Activated naive CD4-positive, alpha-beta T cell treated with anti-CD3 and anti-CD28 coated beads for 36 hours (primary cell): ENCODE measurements around the gene CD44. TPM values are rescaled to one million over a fixed set of nuclear protein-coding genes. Genes with fewer than 3 reads are reported as not detected.
A peak's percentile ranks its signal among the peaks of the same experiment; 100 is the strongest.
"Not testable (repeated sequence)": the region's sequence is repeated elsewhere in the genome, so short reads cannot be mapped to it uniquely, and the experiment has no call there.

ENCODE experiments used
- CTCF ChIA-PET: fragments of 350-600 bp; sonication (Branson Sonifier 250); formaldehyde crosslinking; loops from one replicate; lab custom pipeline; 2021; ENCODE audit warnings: antibody characterized with exemption; lab: Charles Lee
- DNase-seq: peaks from one replicate; pipeline ENCODE4 v3.0.0-alpha.2; 2020
- H3K27ac Mint-ChIP-seq: one replicate; pipeline ENCODE4 v1.8.0; 2021; ENCODE audit warnings: mild to moderate bottlenecking, mixed read lengths
- H3K27me3 Mint-ChIP-seq: one replicate; pipeline ENCODE4 v1.8.0; 2021; ENCODE audit warnings: low read depth, mixed read lengths
- H3K36me3 Mint-ChIP-seq: one replicate; pipeline ENCODE4 v1.8.0; 2021; ENCODE audit warnings: low read depth, mixed read lengths
- H3K4me1 Mint-ChIP-seq: one replicate; pipeline ENCODE4 v1.8.0; 2021; ENCODE audit warnings: low read depth, mixed read lengths
- H3K4me3 Mint-ChIP-seq: one replicate; pipeline ENCODE4 v1.8.0; 2021; ENCODE audit warnings: mild to moderate bottlenecking, moderate library complexity, mixed read lengths
- H3K9me3 Mint-ChIP-seq: one replicate; pipeline ENCODE4 v1.8.0; 2021; ENCODE audit warnings: mixed read lengths
- intact Hi-C: fragments of 100-400 bp; cut with micrococcal nuclease; formaldehyde crosslinking; loops from one replicate; pipeline ENCODE4 v1.15.1; 2023
- total RNA-seq, 2 experiments: library from RNA; stranded (reverse); gene quantifications; one replicate each; pipeline ENCODE4 v1.2.3, GENCODE V29; 2021

CD44 gene
- 100 to 1,000 TPM; 389 to 405 TPM for total RNA-seq

- peak within 1 kb of the TSS; percentile 85 for H3K4me3 Mint-ChIP-seq
- no peaks in the 10 kb centered on the region for H3K9me3 Mint-ChIP-seq
- CTCF ChIA-PET, result interaction anchor here (0.8 to 3.1 kb wide), 16 partner anchors 9 to 212 kb away, joined by 3 to 16 read pairs (median 3); no protein-coding TSS in a partner anchor
- peaks cover 24% of the 10 kb centered on the region for H3K36me3 Mint-ChIP-seq
- peak; percentile 77 for DNase-seq
- H3K27me3 Mint-ChIP-seq, result no peaks in the 10 kb centered on the region
- H3K27ac Mint-ChIP-seq, result peak within 1 kb of the TSS; percentile 97
- intact Hi-C loops, result loop anchor here (1.0 kb wide), 1 partner anchor 31 kb away; no protein-coding TSS in a partner anchor
- peaks cover 43% of the 10 kb centered on the region for H3K4me1 Mint-ChIP-seq
Measured at GRCh38 chr11:35138943-35139721, at the start of gene CD44. Gene CD44 (plus strand): TSS chr11:35139171. CDS start chr11:35139304, 133 bp downstream.

GRCh38 chr11:35089666-35090065 is 49.3 kb upstream of the CD44 start:
- no peak overlapping the region for H3K4me3 Mint-ChIP-seq
- CTCF ChIA-PET, result interaction anchor here (0.7 to 0.8 kb wide), 3 partner anchors 39 to 1023 kb away, joined by 3 to 7 read pairs (median 6); no protein-coding TSS in a partner anchor
- no peaks in the 10 kb centered on the region for H3K36me3 Mint-ChIP-seq
- intact Hi-C loops, result loop anchor here (2.0 kb wide), 1 partner anchor 15 kb away; no protein-coding TSS in a partner anchor
- H3K27me3 Mint-ChIP-seq, result no peaks in the 10 kb centered on the region
- no peaks in the 10 kb centered on the region for H3K9me3 Mint-ChIP-seq
- no peak overlapping the region for H3K27ac Mint-ChIP-seq
- no peak for DNase-seq
- H3K4me1 Mint-ChIP-seq, result peaks cover 53% of the 10 kb centered on the region

DNA sequence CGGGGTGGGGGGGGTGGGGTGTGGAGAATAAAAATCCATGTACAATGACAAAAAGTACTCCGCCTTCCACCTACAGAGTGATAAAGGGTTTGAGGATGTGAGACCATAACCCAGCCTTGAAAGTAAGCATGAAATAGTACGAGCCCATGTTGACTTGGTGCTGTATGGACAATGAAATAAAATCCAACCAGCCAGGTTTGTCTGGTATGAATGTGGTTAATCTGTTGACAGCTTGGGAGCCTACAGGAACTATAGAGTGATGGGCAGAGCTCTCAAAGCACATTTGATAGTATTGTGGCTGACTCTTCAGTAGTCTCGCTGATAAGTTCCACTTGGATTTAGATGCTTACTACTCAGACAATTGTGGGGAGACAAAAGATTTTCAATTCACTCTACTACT is 48.8 kb upstream of the CD44 start:
- H3K4me1 Mint-ChIP-seq, result peaks cover 49% of the 10 kb centered on the region
- no peaks in the 10 kb centered on the region for H3K36me3 Mint-ChIP-seq
- no peak for DNase-seq
- H3K9me3 Mint-ChIP-seq, result peaks cover under 1% of the 10 kb centered on the region
- CTCF ChIA-PET, result no interaction called here
- no peak overlapping the region for H3K27ac Mint-ChIP-seq
- H3K4me3 Mint-ChIP-seq, result no peak overlapping the region
- intact Hi-C loops, result no loop called here
- no peaks in the 10 kb centered on the region for H3K27me3 Mint-ChIP-seq

DNA sequence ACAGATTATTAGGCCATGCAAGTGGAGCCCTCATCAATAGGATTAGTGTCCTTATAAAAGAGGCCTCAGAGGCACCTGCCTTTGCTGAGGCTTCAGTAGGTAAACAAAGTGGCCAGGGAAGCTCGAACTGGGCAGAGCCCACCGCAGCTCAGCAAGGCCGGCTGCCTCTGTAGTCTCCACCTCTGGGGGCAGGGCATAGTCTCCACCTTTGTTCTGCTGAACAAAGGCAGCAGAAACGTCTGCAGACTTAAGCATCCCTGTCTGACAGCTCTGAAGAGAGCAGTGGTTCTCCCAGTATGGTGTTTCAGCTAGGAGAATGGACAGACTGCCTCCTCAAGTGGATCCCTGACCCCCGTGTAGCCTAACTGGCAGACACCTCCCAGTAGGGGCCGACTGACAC is 48.0 kb upstream of the CD44 start:
- CTCF ChIA-PET, H3K27me3 Mint-ChIP-seq, H3K9me3 Mint-ChIP-seq, DNase-seq, H3K4me3 Mint-ChIP-seq, H3K36me3 Mint-ChIP-seq, H3K27ac Mint-ChIP-seq, intact Hi-C loops: not testable (repeated sequence)
- H3K4me1 Mint-ChIP-seq, result peaks cover 48% of the 10 kb centered on the region

DNA sequence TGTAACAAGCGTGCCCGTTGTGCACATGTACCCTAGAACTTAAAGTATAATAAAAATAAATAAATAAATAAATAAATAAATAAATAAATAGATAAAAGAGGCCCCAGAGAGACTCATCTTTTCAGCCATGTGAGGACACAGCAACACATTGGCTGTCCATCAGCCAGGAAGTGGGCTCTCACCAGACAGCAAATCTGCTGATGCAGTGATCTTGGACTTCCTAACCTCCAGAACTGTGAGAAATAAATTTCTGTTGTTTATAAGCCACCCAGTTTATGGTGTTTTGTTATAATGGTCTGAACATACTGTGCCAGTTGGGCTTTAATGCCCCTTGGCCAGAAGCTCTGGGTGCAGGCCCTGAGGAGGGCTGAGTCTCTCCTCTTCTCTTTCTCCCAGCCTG is 42.2 kb upstream of the CD44 start:
- no peak for DNase-seq
- intact Hi-C loops, result no loop called here
- CTCF ChIA-PET, result no interaction called here
- H3K4me1 Mint-ChIP-seq, result peaks cover 8% of the 10 kb centered on the region
- H3K36me3 Mint-ChIP-seq, result peaks cover 1% of the 10 kb centered on the region
- no peaks in the 10 kb centered on the region for H3K27me3 Mint-ChIP-seq
- H3K9me3 Mint-ChIP-seq, result peaks cover 4% of the 10 kb centered on the region
- H3K27ac Mint-ChIP-seq, result no peak overlapping the region
- H3K4me3 Mint-ChIP-seq, result no peak overlapping the region

DNA sequence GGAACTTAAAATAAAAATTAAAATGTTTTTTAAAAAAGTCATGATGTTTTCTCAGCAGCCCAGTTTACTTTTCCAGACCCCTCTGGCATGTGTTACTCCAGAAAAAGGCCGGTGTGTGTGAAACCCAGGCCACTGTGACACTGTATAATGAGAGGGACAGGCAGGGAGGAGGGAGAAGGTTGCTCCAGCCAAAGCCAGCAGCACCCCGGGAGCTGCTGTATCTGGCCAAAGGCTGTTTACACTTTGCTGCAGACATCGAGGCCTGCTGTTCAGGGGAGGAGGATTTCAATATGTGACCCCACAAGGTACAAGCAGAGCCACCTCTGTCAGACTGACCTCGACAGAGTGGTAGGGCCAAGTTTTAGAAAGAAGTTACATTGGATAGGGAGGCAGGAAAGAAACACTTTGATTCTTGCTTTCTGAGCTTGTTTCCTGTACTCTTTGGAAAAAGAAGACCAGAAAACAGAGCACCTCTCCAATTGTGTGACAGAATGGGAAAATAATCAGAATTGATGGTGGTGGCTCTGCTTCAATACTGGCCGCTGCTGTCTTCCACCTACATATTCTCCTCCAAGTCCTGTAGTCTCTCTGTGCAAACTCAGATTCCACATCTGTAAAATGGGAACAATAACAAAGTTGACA is 41.0 kb upstream of the CD44 start:
- Mint-ChIP-seq H3K4me3 (no peak overlapping the region), H3K4me1 (peaks cover 6% of the 10 kb centered on the region), H3K36me3 (peaks cover 1% of the 10 kb centered on the region), H3K9me3 (peaks cover 4% of the 10 kb centered on the region), H3K27me3 (no peaks in the 10 kb centered on the region), H3K27ac (no peak overlapping the region)
- DNase-seq, result no peak
- intact Hi-C loops, result no loop called here
- CTCF ChIA-PET, result no interaction called here

DNA sequence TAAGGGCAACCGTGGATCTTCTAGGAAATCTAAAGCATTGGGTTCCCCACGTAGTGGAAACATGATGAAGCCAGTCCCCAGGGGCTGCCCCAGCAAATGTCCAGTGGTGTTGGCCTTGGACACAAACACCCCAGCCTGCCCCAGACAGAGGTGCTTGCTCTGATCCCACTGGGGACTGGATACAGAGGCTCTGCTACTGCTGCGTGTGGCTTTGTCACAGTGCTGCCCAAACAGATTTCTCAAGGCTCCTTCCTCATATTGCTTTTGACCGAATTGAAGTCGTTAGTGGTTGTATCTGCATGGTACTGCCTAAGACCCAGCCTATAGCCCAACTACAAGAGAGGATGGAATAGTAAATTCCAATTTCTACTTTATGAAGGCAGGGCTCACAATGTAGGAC is 40.1 kb upstream of the CD44 start:
- H3K4me1 Mint-ChIP-seq, result peaks cover 6% of the 10 kb centered on the region
- DNase-seq, result no peak
- H3K4me3 Mint-ChIP-seq, result no peak overlapping the region
- H3K27ac Mint-ChIP-seq, result no peak overlapping the region
- H3K27me3 Mint-ChIP-seq, result no peaks in the 10 kb centered on the region
- intact Hi-C loops, result no loop called here
- H3K9me3 Mint-ChIP-seq, result peaks cover 4% of the 10 kb centered on the region
- H3K36me3 Mint-ChIP-seq, result peaks cover 1% of the 10 kb centered on the region
- CTCF ChIA-PET, result interaction anchor here (0.6 kb wide), 1 partner anchor 920 kb away, joined by 3 read pairs; no protein-coding TSS in a partner anchor

DNA sequence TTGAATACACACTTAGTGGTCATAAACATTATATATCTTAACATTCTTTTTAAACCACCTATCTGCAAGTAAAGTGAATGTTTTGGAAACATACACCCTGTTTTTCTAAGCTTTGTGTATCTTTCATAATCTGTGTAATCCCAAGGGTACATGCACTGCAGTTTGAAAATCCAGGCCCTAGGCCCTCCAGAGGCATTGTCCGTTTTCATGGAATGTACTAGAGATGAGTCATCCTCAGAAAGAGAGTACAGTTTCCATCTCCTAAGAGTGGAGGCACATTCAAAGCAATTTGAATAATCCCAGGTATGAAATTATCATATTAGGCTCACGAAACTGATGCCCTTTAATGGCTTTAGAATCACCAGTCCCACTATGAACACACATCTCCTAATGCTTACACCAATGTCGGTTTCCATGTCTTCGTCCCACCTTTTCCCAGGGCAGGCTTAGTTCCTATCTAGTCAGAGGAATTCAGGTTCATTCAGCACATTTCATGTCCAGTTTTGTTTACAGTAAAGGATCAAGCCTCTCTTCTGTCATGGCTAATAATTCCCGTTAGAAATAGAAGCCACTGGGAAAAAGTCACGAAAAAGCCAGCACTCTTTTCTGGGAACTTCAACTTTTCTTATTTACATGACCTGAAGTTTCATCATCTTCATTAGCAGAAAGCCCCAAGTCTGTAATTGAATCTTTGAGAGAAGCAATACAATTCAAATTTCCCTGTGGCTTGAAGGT is 39.5 kb upstream of the CD44 start:
- Mint-ChIP-seq H3K9me3 (peaks cover 4% of the 10 kb centered on the region), H3K27ac (no peak overlapping the region), H3K4me3 (no peak overlapping the region), H3K36me3 (peaks cover 1% of the 10 kb centered on the region), H3K4me1 (peaks cover 6% of the 10 kb centered on the region), H3K27me3 (no peaks in the 10 kb centered on the region)
- intact Hi-C loops, result no loop called here
- CTCF ChIA-PET, result interaction anchor here (0.6 to 0.7 kb wide), 2 partner anchors 54 to 920 kb away, joined by 3 read pairs; no protein-coding TSS in a partner anchor
- no peak for DNase-seq

DNA sequence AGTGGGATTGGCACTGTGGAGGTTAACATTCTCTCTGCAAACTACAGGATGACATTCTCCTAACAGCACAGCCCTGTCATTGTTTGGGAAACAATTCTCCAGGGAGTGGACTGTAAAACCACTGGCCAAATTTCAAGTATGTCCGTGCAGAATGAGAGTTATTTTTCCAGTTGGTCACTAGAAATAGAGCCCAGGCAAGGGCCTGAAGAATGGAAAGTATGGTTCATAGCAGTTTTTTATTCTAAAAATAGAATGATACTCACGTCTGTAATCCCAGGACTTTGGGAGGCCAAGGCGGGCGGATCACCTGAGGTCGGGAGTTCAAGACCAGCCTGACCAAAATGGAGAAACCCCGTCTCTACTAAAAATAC is 39.0 kb upstream of the CD44 start:
- Mint-ChIP-seq H3K4me1 (peaks cover 6% of the 10 kb centered on the region), H3K4me3 (no peak overlapping the region), H3K36me3 (peaks cover 1% of the 10 kb centered on the region), H3K9me3 (peaks cover 4% of the 10 kb centered on the region), H3K27ac (no peak overlapping the region), H3K27me3 (no peaks in the 10 kb centered on the region)
- no peak for DNase-seq
- intact Hi-C loops, result no loop called here
- CTCF ChIA-PET, result interaction anchor here (0.7 to 1.0 kb wide), 2 partner anchors 27 to 54 kb away, joined by 3 to 4 read pairs; no protein-coding TSS in a partner anchor

DNA sequence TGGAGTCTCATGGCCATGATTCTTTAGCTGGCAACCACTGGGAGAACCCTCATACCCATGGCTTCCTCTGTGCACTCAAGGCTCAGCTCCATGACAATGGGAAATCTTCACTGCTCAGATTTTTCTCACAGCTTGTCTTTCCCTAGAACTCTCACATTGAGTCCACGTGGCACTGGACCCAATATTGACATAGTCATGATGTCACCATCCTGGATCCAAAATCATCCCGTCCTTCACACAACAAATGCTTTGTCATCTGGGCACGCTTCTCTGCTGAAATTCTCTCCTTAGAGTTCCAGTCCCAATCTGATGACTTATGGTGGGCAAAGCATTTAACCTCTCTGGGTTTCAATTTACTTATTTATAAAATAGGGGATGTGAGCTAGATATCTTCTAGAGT is 37.7 kb upstream of the CD44 start:
- peaks cover 9% of the 10 kb centered on the region for H3K4me1 Mint-ChIP-seq
- H3K27me3 Mint-ChIP-seq, result no peaks in the 10 kb centered on the region
- no peak overlapping the region for H3K27ac Mint-ChIP-seq
- H3K4me3 Mint-ChIP-seq, result no peak overlapping the region
- no peaks in the 10 kb centered on the region for H3K9me3 Mint-ChIP-seq
- intact Hi-C loops, result no loop called here
- H3K36me3 Mint-ChIP-seq, result no peaks in the 10 kb centered on the region
- no peak for DNase-seq
- CTCF ChIA-PET, result no interaction called here

- no peaks in the 10 kb centered on the region for H3K36me3 Mint-ChIP-seq
- H3K4me1 Mint-ChIP-seq, result peaks cover 19% of the 10 kb centered on the region
- DNase-seq, result no peak
- H3K27me3 Mint-ChIP-seq, result no peaks in the 10 kb centered on the region
- H3K27ac Mint-ChIP-seq, result no peak overlapping the region
- CTCF ChIA-PET, result no interaction called here
- no peaks in the 10 kb centered on the region for H3K9me3 Mint-ChIP-seq
- intact Hi-C loops, result no loop called here
- H3K4me3 Mint-ChIP-seq, result no peak overlapping the region
Measured at GRCh38 chr11:35102267-35102666, 36.7 kb upstream of the CD44 start.
